ENCODE measurements around the gene SCFD2.
"Not testable (repeated sequence)": the region's sequence is repeated elsewhere in the genome, so short reads cannot be mapped to it uniquely, and the experiment has no call there.

Gene SCFD2

DNA sequence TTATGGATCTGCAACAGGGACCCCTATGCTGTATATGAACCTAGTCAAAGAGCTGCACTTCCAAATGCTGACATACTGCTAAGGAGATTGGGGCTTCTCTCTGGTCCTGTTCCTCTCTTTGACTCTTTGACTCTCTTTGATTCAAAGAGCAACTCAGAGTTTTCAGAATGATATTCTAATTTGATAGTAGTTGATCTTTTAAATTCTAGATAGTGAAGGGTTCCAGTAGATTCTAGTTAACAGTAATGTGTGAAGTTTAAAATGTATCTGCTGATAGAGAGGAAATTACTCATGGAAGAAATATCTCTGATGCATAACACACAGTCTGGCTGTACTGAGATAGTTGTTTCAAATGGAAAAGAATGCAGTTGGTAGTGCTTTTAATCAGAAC is 264.7 kb downstream of the SCFD2 start:
- no peak for DNase-seq (ENCODE audit: low spot score)

- no peak for DNase-seq (ENCODE audit: low spot score)
These were observed 265.2 kb downstream of the SCFD2 start for GRCh38 chr4:53100501-53101190.

DNA sequence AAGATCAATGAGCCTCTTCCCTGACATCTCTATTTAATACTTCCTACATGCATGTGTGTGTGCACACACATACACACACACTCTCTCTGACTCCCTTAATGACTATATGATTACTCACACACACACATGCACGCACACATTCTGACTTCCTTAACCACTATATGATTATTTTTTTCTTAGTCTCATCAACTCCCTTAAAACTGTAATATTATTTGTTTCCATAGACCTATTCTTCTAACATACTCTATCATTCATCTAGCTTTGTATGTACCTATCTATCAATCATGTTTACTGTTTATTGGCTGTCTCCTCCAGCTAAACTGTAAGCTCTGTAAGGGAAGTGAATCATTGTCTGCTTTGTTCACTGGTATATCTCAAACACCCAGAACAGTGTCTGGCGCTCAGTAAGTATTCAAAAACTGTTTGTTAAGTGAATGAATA is 267.2 kb downstream of the SCFD2 start:
- no peak for DNase-seq (ENCODE audit: low spot score)

DNA sequence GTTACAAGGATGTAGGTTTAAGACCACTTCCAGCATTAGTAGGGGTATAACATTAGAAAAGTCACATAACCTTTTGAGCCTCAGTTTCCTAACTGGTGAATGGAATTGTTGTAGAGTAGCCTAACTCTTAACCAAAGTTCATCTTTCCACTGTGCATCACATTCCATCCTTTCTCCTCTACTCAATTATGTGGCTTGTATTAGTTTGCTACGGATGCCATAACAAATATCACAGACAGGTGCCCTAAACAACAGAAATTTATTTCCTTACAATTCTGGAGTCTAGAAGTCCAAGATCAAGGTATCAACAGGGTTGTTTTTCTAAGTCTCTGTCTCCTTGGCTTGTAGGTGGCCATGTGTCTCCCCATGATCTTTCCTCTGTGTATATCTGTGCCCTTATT is 271.8 kb downstream of the SCFD2 start:
- DNase-seq (ENCODE audit: low spot score) = no peak

- DNase-seq (ENCODE audit: low spot score) = no peak
These were observed 275.7 kb downstream of the SCFD2 start for GRCh38 chr4:53089936-53090729.

GRCh38 chr4:53088152-53088551 is 277.7 kb downstream of the SCFD2 start:
- DNase-seq (ENCODE audit: low spot score) = no peak

DNA sequence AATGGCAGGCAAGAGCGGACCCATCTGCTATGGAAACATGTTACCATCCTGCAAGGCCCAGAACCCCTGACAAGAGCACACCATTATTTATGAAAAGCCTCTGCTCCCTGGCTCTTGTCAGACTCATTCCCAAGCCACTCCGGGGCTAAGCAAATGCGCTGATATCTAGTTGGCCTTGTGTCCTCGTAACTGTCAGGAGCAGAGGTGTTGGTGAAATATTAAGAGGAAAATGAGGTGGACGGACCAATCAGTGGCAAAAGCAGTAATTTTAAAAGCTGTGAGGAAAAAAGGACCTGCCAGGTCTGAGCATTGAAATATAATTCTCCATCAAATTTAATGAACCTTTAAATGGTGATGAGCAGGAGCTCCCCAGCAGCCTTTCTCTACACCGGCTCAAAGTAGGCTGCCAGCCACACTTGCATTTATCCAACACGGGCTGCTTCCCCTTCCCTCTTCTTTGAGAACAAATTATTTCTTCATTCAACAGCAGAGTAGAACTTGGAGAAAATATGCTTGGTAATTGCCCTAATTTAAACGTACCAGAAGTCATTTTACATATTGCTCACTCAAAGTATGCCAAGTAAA is 289.4 kb downstream of the SCFD2 start:
- DNase-seq (ENCODE audit: low spot score) = no peak

DNA sequence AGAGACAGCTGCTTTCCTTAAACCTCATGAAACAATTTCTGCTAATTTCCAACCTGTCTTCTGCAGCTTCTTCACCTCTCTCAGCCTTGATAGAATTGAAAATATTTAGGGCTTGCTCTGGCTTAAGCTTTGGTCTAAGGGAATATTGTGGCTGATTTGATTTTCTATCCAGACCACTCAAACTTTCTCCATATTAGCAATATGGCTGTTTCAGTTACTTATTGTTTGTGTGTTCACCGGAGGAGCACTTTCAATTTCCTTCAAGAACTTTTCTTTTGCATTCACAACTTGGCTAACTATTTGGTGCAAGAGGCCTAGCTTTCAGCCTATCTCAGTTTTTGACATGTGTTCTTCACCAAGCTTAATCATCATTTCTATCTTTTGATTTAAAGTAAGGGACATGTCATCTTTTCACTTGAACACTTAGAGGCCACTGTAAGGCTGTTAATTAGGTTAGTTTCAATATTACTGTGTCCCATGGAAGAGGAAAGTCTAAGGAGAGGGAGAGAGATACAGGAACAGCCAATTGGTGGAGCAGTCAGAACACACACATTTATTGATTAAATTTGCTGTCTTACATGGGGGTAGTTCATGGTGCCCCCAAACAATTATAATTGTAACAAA is 290.6 kb downstream of the SCFD2 start:
- DNase-seq (ENCODE audit: low spot score) = no peak

DNA sequence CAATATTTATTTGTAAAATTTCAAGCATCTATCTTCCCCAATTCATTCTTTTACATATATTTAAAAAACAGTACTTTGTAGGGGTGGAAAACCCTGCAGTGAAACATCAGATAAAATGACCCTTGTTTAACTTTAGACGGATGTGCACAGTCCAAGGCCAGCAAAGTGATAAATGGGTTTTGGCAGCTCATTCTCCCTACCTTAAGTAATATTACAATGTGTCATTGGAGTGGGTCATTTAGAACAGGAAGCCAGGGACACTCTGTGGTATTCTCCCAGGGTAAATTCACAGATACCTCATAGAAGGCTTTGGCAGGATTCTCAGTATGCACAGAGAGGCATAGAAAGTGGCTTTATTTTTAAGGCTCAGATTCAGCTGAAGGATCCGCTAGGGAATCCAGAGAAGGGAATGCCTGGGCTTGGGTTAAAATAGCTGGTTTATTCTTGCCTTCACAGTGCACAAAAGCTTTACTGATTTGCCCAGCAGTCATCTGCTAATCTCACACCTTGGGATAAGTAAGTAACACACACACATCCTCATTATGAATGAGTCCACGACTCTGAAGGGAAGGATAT is 297.0 kb downstream of the SCFD2 start:
- no peak for DNase-seq (ENCODE audit: low spot score)

GRCh38 chr4:53067125-53067802 is 298.6 kb downstream of the SCFD2 start:
- DNase-seq (ENCODE audit: low spot score) = no peak

DNA sequence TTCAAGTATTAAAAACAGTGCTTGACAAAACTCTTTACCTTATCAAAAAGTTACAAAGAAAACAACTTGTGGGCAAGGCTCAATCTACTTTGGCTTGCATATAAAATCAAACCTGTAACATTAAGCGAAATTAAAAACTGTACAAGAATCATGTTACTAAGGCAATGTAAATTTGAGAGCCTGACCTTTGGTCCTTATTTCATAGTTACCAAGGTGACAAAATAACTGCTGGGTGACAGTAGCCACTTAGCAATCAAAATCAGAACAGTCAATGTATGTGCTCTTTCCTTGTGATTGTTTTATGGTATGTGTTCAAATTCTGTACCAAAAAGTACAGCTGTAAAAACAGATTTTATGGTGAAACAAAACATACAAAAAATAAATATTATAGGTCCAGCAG is 299.7 kb downstream of the SCFD2 start:
- DNase-seq (ENCODE audit: low spot score) = no peak

DNA sequence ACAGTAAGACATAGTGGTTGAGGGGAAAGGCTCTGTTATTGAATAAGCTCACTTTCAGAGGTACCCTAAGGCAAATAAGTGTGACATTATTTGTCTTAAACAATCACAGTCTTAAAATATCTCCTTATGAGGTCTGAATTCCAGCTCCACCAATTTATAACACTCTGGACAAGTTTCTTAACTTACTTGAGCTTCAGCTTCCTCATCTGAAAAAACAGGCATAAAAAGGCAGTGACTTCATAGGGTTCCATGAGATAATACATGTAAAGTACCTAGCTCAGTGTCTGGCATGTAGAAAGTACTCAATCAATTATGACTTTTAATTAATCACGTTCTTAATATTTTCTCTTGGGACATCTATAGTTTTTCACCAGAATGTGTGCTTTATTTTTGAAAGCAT is 301.3 kb downstream of the SCFD2 start:
- DNase-seq (ENCODE audit: low spot score) = no peak

GRCh38 chr4:53061091-53061850 is 304.6 kb downstream of the SCFD2 start:
- no peak for DNase-seq (ENCODE audit: low spot score)

DNA sequence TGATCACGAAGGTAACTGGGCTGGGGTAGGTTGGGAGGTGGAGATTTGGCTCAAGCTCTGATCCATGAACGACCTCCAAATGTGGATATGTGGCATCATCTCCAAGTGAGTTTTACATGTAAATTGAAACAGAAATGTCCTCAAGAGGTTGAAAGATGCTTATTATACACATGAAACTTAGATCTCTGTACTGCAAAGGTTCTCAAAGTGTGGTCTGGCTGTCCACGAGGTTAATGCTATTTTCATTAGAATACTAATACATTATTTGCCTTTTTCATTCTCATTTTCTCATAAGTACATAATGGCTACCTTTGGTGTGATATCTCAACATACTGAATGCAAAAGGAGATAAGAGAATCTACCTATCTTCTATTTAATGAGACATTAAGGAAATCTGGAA is 305.6 kb downstream of the SCFD2 start:
- no peak for DNase-seq (ENCODE audit: low spot score)

DNA sequence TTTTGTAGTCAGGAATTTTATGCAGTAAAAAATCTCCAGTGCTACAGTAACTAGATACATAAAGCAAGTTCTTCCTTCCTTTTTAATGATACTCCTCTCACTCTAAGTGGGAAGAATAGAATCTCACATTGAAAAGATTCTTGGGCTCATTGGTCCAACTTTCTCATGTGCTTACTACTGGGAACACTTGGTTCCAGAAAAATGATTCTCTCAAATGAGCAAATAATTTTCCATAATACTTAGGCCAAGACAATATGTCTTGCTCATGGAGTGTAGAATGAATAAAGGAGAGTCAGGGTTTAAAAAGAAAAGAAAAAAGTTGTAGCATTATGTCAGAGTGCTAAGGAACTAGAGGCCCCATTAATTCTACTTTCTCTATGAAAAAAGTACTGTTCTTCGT is 306.0 kb downstream of the SCFD2 start:
- DNase-seq (ENCODE audit: low spot score) = no peak

DNA sequence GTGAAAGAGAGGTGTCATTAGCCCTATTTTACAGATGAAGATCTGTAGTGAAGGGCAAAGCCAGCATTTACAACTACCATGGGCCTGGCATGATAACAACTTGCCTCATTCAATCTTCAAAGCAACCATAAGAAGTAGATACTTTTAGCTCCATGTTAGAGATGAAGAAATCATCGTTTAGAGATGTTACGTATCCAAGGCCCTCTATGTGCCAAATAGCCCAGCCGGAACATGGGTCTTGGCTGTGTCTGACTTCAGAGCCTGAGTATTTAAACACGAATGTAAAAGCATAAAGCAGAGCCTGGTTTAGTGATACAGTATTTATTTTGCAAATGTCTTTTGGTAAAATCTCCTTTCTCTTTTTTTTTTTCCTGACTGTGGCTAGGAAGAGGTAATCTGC is 306.6 kb downstream of the SCFD2 start:
- no peak for DNase-seq (ENCODE audit: low spot score)

- no peak for DNase-seq (ENCODE audit: low spot score)
These were observed 308.2 kb downstream of the SCFD2 start for GRCh38 chr4:53057679-53058078.

GRCh38 chr4:53057108-53057507 is 308.8 kb downstream of the SCFD2 start:
- DNase-seq (ENCODE audit: low spot score) = not testable (repeated sequence)

GRCh38 chr4:53055716-53056403 is 310.0 kb downstream of the SCFD2 start:
- DNase-seq (ENCODE audit: low spot score) = no peak

DNA sequence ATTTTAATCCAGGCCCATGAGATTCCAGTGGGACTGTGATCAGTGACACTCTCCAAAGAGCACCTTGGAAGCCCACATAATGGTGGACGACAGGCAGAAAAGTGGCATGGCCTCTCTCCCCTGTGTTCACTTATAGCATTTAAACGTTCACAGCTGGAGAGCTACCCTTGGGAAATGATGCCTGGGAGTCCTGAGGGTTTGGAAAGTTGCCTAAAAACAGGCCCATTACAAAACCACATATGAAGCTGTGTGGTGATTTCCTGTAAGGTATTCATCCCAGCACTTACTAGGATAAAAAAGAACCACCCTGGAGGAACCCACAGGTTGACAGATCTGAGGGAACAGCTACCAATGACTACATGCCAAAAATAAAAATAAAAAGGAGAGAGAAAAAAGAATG is 310.6 kb downstream of the SCFD2 start:
- no peak for DNase-seq (ENCODE audit: low spot score)

DNA sequence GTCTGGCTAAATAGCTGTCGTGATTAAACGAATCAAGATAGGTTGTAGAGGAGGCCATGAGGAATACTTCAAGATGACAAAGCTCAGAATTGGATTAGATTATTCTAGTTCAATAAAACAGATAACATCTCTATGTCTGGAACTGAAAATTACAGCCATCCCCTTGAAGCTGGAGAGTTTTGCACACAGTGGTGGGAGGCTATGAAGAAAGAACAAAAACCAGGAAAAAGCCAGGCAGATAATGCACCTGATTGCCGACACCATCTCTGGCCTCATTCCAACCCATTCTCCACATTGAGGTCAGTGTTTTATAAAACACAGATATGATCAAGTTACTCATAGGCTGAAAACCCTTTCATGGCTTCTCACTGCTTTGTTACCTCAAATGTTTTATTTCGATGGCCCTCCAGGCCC is 315.5 kb downstream of the SCFD2 start:
- no peak for DNase-seq (ENCODE audit: low spot score)
